ENCODE results near the gene C11orf91. TPM values are rescaled to one million over a fixed set of nuclear protein-coding genes. Genes with fewer than 3 reads are reported as not detected.

C11orf91 gene
- total RNA-seq, 2 donors from 2014 or later: 0.29 to 1.7 TPM

- DNase-seq (no peak), ATAC-seq (peak in 1 of 2 donors; percentile 14)
- intact Hi-C loops (cut with DNase I): loop anchor here in 1 of 2 donors (5.0 kb wide), 1 partner anchor 36 kb away; the partner anchor contains the start of gene CD59
Measured at GRCh38 chr11:33701302-33702230, 940 bp upstream of the C11orf91 start.

DNA sequence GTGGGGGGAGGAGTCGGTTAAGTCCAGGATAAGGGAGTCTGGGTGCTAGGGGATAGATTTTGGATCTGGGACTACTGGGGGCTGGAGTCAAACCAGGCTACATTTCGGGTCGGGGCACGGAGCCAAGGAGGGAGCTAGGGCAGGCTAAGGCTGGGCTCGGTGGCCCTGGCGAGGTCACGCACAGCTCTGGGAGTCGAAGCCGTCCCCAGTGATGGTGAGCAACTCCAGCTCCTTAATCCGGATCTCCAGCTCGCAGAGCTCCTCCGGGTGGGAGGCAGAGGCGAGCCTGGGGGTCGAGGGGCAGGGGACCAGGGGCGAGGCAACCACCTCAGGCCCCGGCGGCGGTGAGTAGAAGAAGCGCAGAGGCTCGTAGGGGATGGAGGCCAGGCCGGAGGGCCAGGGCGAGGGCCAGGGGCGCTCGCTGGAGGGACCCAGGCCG is 544 bp downstream of the C11orf91 start:
- intact Hi-C loops (cut with DNase I): loop anchor here in 1 of 2 donors (5.0 kb wide), 1 partner anchor 37 kb away; the partner anchor contains the start of gene CD59
- ATAC-seq (peak; percentile 0), DNase-seq (peak; percentile 62)

GRCh38 chr11:33699515-33700062 is 1.0 kb downstream of the C11orf91 start:
- DNase-seq (no peak), ATAC-seq (no peak)
- intact Hi-C loops (cut with DNase I): loop anchor here (5.0 to 10.0 kb wide), 2 partner anchors 38 to 535 kb away; partner anchors contain the start of genes CD59 (in 1 of the 2) and CSTF3 (in 1 of the 2)

DNA sequence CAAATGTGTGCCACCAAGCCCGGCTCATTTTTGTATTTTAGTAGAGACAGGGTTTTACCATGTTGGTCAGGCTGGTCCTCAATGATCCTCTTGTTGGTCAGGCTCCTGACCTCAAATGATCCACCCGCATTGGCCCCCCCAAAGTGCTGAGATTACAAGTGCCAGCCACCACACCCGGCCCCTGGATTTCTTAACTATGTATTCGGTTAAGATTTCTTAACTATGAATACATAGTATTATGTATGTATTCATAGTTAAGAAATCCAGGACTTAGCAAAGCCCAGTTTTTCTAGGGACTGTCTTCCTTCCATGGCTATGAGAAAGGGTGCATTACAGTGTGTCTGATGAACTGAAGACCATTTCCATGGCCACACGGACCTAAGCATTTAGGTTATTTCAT is 1.7 kb downstream of the C11orf91 start:
- DNase-seq (no peak), ATAC-seq (no peak)
- intact Hi-C loops (cut with DNase I): loop anchor here in 1 of 2 donors (10.0 kb wide), 1 partner anchor 534 kb away; the partner anchor contains the start of gene CSTF3

- ATAC-seq (no peak), DNase-seq (no peak)
- intact Hi-C loops (cut with DNase I): loop anchor here in 1 of 2 donors (10.0 kb wide), 1 partner anchor 533 kb away; the partner anchor contains the start of gene CSTF3
Measured at GRCh38 chr11:33697997-33698396, 2.6 kb downstream of the C11orf91 start.

- ATAC-seq: no peak
- no peak for DNase-seq
- intact Hi-C loops (cut with DNase I): loop anchor here in 1 of 2 donors (10.0 kb wide), 1 partner anchor 532 kb away; the partner anchor contains the start of gene CSTF3
Measured at GRCh38 chr11:33696931-33697638, 3.5 kb downstream of the C11orf91 start.

DNA sequence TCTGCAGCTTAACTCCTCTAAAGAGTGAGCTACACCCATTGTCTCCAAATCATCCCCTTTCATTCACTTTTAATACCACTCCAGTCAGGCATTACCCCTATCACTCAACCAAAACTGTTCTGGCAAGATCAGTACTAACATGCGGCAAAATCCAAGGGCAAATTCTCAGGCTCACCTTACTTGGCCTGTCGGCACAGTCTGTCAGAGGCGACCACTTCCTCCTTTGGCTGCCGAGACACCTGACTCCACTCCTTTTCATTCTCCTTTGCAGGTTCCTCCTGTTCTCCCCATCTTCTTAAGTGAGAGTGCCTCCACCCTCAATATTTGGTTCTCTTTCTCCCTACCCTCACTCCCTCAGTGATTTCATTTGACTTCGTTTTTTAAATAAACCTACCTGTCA is 4.2 kb downstream of the C11orf91 start:
- ATAC-seq (no peak), DNase-seq (no peak)
- intact Hi-C loops (cut with DNase I): loop anchor here in 1 of 2 donors (10.0 kb wide), 1 partner anchor 532 kb away; the partner anchor contains the start of gene CSTF3

- DNase-seq (peak; percentile 33), ATAC-seq (no peak)
- intact Hi-C loops (cut with DNase I): loop anchor here in 1 of 2 donors (10.0 kb wide), 1 partner anchor 530 kb away; the partner anchor contains the start of gene CSTF3
Measured at GRCh38 chr11:33695051-33695566, 5.5 kb downstream of the C11orf91 start.

GRCh38 chr11:33694346-33695050 is 6.1 kb downstream of the C11orf91 start:
- DNase-seq: no peak
- ATAC-seq: no peak

GRCh38 chr11:33692541-33692940 is 8.1 kb downstream of the C11orf91 start:
- intact Hi-C loops (cut with DNase I): loop anchor here (5.0 to 10.0 kb wide), 2 partner anchors 40 to 528 kb away; partner anchors contain the start of gene CSTF3 (in 1 of the 2)
- ATAC-seq (no peak), DNase-seq (no peak)

More at GRCh38 chr11:33694346-33695050, 6.1 kb downstream of the C11orf91 start:
- intact Hi-C loops (cut with DNase I): loop anchor here (5.0 to 10.0 kb wide), 2 partner anchors 38 to 530 kb away; partner anchors contain the start of gene CSTF3 (in 1 of the 2)

- peak; percentile 75 for DNase-seq
- peak; percentile 50 to 85 for ATAC-seq
- intact Hi-C loops (cut with DNase I): loop anchor here (5.0 to 10.0 kb wide), 2 partner anchors 40 to 527 kb away; partner anchors contain the start of gene CSTF3 (in 1 of the 2)
Measured at GRCh38 chr11:33692013-33692504, 8.6 kb downstream of the C11orf91 start.

GRCh38 chr11:33691066-33691864 is 9.4 kb downstream of the C11orf91 start:
- DNase-seq (no peak), ATAC-seq (no peak)
- intact Hi-C loops (cut with DNase I): loop anchor here (5.0 to 10.0 kb wide), 2 partner anchors 41 to 526 kb away; partner anchors contain the start of gene CSTF3 (in 1 of the 2)

- DNase-seq (peak; percentile 85), ATAC-seq (peak; percentile 63 to 85)
- intact Hi-C loops (cut with DNase I): loop anchor here (5.0 to 10.0 kb wide), 2 partner anchors 42 to 526 kb away; partner anchors contain the start of gene CSTF3 (in 1 of the 2)
Measured at GRCh38 chr11:33690290-33691065, 10.1 kb downstream of the C11orf91 start.

- intact Hi-C loops (cut with DNase I): loop anchor here (2.0 to 10.0 kb wide), 6 partner anchors 147 to 725 kb away; no protein-coding TSS in a partner anchor
- ATAC-seq (no peak), DNase-seq (no peak)
Measured at GRCh38 chr11:33689501-33689900, 11.1 kb downstream of the C11orf91 start.

DNA sequence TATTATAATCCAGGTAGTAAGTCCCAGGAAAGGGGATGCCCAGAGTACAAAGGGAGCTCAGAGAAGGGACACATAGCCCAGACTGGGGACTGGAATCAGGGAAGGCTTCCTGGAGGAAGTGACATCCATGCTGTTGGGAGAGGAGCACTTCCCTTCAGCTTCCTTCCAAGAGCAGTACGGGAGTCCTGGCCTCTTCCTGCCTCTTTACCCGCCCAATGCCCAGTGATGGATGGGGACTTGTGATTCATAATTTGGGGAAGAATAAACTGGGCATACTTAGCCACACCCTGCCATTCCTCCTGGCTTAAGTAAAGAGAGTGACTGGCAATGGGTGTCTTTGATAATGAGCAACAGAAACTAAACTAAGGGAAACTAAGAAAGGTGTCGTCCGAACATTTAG is 11.5 kb downstream of the C11orf91 start:
- no peak for ATAC-seq
- DNase-seq: no peak
- intact Hi-C loops (cut with DNase I): loop anchor here (2.0 to 10.0 kb wide), 6 partner anchors 147 to 724 kb away; no protein-coding TSS in a partner anchor
